GM21576 (cell line): ENCODE results near the gene SPNS3.
A peak's percentile ranks its signal among the peaks of the same experiment; 100 is the strongest.

Source experiments
- ATAC-seq: cut with Tn5 transposase; IDR thresholded peaks from one replicate; pipeline ENCODE4 v1.9.1; 2021; ENCODE audit warnings: mild to moderate bottlenecking, moderate library complexity; ENCODE audit not compliant: unreplicated experiment

Gene SPNS3

DNA sequence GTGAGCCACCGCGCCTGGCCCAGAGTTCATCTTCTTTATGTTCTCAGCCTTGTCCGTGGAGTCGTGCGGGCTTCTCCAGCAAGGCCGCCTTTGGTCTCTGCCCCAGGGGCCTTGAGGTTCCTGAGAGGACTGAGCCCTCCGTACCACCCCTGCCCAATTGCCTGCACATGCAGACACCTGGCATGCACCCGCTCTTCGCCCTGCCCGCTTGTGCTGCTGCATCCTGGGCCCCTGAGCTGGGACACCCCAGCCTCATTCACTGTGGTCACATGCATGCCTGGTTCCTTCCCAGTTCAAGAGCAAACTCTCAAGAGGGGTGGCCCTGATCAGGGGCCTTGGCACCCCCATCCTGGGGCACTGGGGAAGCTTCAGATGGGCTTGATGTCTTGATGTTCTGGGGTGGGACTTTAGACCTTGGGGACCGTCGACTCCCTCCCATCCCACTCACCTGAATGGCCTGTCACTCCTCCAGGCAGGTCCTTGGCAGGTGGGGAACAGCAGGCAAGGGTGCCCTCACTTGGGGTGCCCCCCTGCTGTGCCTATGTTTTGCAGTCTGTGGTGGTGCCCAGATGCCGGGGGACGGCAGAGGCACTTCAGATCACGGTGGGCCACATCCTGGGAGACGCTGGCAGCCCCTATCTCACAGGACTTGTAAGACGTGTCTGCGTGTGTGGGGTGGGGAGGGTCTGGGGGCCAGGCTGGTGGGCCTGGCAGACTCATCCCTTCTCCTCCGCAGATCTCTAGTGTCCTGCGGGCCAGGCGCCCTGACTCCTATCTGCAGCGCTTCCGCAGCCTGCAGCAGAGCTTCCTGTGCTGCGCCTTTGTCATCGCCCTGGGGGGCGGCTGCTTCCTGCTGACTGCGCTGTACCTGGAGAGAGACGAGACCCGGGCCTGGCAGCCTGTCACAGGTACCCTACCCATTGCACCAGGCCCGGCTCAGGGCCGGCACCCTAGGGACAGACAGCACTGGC lies 52.2 kb downstream of the SPNS3 start:
- no peak for ATAC-seq

DNA sequence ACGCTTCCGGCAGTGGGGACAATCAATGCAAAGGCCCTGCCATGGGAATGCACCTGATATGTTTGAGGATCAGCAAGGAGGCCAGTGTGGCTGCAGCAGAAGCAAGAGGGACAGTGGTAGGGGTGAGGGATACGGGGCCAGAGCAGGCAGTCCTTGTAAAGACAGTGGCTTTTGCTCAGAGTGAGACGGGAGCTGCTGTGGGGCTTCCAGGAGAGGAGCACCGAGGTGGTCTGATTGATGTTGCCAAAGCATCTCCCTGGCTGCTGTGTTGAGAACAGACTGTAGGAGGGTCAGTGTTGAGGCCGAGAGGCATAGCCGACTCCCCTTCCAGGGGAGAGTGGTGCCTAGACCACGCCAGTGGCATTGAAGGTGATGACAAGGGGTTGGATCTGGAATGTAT lies 53.6 kb downstream of the SPNS3 start:
- ATAC-seq, result no peak

DNA sequence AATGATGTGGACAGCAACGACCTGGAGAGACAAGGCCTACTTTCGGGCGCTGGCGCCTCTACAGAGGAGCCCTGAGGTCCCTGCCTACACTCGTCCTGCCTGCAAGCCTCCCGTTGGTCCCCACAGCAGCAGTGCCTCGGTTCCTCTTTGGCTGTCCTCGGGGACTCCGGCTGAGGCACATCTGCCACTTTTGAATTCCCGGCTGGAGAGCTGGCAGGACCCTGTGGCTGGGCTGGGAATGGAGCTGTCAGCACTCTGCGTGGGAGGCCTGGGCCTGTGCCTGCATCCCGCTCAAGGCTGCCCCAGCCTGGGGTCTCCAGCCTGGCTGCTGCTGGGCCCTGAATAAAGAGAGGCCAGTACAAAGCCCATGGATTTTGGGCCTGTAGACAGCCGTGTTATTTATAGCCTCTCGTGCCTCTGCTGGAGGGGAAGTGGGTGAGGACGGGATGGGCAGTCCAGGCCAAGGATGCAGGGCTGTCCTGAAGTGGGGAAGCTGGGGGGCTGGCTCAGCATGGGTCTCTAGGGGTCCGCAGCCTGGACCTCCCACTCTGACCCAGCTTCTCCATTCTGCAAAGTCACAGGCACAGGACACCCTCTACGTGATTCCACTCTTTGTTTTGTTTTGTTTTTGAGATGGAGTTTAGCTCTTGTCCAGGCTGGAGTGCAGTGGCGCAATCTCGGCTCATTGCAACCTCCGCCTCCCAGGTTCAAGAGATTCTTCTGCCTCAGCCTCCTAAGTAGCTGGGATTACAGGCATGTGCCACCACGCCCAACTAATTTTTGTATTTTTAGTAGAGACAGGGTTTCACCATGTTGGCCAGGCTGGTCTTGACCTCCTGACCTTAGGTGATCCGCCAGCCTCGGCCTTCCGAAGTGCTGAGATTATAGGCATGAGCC lies 54.3 kb downstream of the SPNS3 start:
- ATAC-seq, result no peak

DNA sequence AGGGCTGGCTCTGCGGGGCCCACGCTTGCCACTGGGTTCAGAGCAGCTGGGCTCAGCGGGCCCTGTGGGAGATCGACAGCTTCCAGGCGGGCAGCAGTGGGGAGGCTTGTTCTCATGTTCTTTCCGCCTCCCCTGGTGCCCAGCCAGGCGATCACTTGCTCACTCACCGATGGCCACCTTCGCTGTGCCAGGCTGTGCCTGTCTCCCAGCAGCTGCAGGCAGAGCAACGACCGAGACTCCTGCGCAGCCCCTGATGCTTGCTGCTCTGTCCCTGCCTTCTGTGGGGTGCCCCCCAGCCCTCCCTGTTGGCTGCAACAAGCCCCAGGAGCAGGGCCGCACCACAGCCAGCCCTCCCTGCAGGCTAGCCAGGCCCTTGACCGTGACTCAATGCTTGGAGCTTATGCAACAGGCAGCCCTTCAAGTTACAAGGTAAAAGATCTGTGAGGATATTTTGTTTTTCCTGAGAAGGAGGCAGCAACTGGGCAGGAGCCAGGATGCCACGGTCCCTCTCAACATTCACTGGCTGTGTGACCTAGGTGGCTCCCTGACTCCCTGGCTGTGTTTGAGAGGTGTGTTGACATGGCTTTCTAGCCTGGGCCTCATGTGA lies 55.4 kb downstream of the SPNS3 start:
- no peak for ATAC-seq

DNA sequence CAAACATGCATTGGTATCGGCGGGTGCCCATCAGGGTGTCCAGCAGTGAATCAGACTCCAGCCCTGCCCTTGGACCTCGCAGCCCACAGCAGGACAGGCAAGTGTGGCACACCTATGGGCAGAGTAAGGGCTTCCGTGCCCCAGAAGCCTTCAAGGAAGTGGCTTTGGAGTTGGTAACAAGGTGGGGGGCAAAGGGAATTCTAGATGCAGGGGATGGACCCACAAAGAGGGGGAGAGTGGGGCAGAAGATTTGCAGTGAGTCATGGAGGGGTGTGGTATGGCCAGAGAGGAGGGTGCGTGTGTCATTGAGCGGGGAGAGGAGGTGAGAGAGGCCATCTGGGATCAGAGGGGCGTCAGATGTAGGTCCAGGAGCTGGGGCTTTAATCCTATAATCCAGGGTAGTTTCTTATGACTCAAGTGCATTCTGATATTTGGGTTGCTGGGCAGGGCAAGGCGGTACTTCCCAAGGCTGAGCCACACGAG lies 56.4 kb downstream of the SPNS3 start:
- no peak for ATAC-seq

DNA sequence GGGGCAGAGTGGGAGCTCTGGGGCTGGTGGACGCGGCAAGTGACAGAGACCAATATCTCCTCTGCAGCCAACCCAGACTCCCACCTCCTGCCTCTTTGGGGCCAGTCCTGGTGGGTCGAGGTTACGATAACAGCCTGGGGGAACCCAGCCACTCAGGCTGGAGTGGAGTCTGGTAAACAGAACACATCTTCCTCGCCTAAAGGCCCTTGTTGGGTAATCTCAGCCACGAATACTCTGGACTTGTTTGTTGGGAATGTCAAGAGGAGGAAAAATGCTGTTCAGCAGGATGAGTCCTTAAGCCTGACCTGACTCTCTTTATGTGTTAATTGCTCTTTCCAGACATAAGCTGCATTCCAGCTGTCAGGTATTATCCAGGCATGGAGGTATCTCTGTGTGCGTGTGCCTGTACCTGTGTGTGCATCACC lies 56.9 kb downstream of the SPNS3 start:
- ATAC-seq, result no peak

DNA sequence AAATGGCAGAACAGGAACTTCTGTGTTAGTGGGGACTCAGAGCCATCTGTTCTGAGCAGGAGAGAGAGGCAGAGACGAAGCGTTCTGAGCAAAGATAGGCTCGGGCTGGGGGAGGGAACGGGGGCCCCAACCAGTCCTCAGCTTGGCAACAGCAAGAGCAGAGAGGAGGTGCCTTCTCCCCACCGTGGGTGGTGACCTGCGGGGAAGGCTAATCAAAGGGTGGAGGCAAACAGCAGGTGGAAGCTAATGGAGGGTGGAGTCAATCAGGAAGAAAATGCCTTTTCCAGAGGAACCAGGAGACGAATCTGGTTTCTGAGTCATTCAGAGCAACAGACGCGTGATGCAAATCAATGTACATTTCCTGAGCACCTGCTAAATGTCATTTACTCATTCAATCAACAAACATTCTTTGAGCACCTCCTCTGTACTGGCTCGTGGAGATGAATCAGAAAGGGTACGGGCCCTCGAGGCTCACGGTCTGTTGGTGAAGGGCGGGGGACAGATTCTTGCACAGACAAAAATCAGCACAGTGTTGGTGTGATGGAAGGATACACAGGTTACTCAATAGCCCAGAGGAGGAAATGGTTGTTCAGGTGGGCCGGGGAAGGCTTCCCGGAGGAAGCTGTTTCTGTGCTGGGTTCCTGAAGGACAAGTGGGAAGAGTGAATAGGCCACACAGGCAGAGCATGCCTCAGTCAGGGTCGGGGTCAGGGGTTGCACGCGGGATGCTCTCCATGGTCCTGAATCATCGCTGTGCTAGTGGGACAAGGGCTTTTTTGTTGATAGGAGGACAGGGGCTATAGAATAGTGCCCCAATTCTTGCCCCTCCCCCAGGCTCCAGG lies 59.2 kb downstream of the SPNS3 start:
- no peak for ATAC-seq

DNA sequence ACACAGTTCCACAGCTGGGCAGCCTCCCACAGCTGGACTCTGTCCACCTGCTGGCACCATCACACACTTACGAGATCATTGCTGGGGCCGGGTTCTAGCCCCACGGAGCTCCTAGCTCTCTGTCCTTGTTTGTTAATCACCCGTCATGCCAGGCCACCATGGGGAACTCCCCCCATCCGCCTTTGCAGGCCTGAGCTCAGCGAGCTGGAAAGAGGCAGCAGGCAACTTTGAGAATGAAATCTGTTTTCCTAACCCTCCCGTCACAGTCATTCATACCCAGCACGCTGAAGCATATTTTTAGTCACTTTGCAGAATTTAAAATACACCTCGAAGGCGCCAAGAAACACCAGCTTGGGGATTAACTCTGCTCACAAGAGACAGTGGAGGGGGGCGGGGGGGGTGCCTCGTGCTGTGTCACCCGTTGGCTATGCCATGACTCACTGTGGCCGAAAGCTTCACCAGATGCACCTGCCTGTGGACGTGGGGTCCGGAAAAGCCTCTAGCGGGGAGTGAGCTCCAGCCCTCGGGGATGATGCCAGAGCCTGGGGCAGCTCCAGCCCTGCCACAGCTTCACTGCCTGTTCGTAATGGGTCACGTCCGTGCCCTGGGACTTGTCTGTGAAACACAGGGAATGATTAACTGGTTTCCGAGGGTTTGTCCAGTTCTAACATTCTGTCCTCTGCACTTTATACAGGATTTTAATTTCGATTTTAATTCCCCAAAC lies 63.5 kb downstream of the SPNS3 start:
- ATAC-seq, result no peak

DNA sequence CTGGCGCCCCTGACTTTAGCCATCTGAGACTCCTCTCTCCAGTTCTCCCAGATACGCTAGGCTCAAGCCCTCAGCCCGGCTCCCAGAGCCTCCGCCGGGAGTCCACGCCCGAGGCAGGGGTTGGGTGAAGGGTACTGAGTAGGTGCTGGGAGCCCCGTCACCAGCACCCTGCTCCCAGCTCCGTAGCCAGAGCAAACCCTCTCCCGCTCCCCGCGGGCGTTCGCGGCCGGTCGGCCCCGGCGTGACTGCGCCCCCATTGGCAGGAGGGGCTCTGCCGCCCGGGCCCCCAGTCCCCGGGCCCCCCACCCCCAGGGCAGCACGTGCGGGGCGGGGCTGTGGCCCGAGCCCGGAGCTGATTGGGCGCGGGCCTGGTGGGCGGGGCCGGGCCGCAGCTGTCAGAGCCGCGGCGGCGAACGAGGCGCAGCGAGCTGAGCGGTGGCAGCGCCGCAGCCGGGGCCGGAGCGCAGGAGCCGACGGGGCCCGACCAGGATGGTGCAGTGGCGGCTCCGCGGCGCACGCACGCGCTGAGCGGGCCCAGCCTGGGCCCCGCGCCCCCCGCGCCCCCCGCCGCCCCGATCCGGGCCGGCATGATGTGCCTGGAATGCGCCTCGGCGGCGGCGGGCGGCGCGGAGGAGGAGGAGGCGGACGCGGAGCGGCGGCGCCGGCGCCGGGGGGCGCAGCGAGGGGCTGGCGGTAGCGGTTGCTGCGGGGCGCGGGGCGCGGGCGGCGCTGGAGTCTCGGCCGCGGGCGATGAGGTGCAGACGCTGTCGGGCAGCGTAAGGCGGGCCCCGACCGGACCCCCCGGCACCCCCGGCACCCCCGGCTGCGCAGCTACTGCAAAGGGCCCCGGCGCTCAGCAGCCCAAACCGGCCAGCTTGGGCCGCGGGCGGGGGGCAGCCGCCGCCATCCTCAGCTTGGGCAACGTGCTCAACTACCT lies 65.0 kb downstream of the SPNS3 start, which contains the start of gene SPNS2:
TSS of gene SPNS2 (plus strand) at position 421 of the 937 bp plus-strand sequence. CDS start at position 588, 167 bp downstream.
- peak; percentile 59 for ATAC-seq

DNA sequence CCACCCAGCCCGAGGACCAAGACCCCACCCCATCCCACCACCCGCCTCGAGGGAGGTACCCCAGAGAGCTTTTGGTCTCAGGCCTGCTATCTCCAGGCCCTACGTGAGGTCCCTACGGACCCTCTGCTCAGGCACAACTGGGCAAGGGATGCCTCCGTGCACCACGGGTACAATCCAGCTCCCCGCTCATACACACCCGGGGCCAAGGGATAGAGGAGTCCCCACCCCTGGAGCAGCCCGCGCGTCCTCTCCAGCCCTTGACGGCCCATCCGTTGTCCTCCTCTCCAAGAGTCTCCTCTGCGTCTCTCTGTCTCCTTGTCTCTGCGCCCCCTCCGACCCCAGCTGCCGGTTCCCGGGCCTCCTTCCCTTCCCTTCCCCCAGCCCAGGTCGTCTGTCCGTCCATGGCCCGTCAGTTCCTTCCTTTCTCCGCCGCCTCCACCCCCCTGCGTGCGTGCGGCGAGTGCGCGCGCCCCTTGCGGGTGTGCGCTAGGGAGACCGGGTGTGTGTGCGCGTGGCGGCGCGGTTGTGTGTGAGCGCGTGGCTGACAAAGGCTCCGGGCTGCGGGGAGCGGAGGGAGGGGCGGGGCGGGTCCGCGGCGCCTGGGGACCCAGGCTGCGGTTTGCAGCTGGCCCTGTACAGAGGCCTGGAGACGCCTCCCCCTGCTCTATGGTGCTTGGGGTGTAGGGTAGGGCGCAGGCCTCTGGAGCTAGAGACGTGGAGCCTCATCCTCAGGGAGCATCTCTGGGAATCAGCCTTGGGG lies 65.9 kb downstream of the SPNS3 start:
- ATAC-seq, result no peak

DNA sequence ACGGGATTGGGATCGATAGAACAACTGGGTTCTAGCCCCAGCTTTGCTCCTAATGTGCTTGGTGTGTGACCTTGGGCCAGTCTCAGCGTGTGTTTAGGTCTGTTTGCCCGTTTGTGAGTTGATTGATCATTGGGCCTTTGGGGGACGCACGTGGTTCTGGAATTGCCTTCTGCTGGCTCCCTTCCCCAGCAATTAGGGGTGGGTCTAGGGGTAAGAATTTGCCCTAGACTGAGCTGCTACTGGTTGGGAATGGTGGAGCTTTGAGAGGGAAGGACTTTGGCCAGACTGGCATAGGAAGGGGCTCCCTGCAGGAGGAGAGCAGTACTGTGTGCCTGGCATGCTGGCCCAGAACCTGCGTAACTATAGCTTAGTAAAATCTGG lies 66.4 kb downstream of the SPNS3 start:
- ATAC-seq, result no peak

DNA sequence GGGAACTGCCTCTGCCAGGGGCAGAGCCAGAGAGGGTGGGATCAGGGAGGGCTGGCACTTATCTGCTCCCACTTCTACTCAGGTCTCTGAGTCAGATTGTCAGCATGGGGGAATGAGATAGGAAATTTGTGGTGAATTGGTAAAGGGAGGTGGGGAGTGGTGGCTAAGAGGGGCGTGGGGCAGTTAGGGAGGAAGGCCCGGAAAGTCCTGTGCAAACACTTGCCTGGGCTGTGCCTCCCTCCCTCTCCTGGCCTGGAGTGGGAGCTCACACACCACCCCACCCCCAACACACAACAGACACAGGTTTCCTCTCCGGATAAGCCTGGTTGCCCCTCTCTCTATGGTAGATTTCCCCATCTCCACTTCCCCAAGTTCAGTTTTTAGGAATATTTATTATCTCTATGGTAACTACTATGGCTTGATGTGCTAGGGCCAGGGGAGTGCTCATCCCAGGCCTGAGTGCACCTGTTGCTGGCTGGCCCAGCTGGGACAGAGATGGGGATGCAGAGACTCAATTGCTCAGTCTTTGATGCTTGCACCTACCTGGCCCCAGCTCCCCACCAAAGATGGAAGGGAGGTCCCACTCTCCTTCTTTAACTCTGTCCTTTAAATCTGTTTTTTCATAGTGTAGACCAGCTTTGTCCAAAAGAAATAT lies 67.7 kb downstream of the SPNS3 start:
- ATAC-seq, result no peak

DNA sequence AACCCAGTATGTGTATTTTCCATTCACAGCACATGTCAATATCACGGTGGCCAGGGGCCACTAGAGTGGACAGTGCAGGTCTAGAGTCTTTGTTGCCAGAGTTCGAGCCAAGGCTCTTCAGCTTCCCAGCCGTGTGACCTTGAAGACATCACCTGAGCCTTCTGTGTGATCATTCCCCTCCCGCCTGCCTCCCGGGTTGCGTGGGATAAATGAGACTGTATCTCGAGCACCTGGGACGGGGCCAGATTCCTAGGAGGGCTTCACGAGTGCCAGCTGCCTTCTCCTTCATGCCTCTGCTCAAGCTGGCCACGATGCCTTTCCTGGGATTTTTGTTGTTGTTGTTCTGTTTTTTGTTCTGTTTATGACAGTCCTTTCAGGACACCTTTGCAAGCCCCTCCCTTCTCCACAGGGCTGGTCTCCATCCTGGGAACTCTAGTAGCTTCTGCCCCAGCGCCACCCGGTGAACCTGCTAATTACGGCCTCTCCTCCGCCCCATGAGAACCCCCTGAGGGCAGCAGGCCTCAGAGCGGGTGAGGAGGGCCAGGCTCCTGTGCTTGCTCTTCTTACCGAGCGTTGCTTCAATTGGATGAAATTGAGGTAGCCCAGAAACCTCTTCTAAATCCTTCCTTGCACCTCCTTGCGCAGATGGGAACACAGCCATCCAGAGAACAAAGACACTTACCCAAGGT lies 68.9 kb downstream of the SPNS3 start:
- ATAC-seq, result no peak

DNA sequence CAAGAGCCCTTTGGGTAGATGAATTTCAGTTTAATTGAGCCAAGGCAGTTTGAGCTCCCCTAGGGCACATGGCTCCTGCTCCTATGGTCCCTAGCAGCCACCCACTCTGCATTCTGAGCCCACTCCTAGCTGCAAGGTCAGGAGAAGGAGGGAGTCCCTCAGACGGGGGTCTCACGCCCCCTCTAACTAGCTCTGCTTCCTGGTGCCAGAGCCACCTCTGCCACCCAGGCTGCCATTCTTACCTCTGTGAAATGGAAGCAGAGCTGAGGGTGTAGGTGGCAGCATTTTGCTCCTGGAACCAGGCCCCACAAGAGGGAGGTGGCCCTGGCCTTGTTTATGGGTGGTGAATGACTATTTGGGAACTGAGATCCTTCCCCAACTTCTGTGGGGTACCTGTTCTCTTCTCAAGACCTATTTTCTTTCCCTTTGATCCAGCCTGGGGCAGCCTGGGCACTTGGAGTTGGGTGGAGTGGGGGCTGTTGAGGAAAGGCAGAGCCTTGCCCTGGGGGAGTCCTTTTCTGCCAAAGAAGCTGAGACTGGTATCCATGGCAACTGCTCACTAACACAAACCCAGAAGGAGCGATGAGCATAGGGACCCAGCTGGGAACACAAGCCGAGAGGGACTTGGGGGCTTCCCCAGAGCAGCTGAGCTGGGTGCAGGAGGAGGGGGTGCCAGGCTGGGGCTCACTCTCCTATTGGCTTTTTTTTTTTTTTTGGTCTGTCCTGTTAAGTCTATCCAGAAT lies 69.7 kb downstream of the SPNS3 start:
- ATAC-seq, result no peak

DNA sequence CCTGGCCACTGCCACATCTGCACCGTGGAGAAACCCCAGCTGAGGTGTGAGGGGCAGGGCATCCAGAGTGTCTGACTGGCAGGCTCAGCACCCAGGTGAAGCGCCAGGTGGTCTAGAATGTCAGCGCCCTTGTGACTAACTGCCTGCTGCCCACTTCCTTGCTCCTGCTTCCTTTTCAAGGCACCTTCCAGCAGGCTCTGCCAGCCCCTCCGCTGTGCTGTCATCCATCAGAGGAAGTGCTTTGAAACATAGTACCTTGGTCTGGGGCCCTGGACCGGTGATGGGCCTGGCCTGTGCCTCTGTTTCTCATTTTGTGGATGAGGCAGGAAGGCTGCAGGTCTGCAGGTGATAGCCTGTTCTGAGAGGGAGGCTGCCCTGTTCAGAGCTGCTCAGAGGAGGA lies 70.4 kb downstream of the SPNS3 start:
- ATAC-seq, result no peak

DNA sequence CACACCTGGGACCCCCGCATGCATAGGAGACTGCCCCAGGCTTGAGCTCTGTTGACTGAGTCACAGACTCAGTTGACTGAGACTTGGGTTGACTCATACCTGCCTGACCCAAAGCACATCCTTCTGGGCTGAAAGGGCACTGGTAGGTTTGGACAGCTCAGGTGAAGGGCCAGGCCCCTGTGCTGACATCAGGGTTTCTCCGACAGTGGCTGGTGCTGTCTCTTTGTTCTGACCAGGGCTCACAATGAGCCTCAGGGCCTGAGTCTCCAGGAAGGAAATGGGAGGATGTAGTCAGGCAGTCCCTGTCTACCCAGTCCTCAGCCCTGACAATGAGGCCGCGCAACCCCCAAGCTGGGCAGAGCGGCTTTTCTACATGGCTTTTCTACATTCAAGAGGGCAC lies 71.4 kb downstream of the SPNS3 start:
- ATAC-seq, result no peak
